GM18868 (cell line): ENCODE data around the gene REG4.
"Not testable (repeated sequence)": the region's sequence is repeated elsewhere in the genome, so short reads cannot be mapped to it uniquely, and the experiment has no call there.

Source experiments
- ATAC-seq: cut with Tn5 transposase; IDR thresholded peaks from one replicate; pipeline ENCODE4 v1.9.1; 2021; ENCODE audit warnings: mild to moderate bottlenecking, moderate library complexity; ENCODE audit not compliant: unreplicated experiment

Gene REG4

DNA sequence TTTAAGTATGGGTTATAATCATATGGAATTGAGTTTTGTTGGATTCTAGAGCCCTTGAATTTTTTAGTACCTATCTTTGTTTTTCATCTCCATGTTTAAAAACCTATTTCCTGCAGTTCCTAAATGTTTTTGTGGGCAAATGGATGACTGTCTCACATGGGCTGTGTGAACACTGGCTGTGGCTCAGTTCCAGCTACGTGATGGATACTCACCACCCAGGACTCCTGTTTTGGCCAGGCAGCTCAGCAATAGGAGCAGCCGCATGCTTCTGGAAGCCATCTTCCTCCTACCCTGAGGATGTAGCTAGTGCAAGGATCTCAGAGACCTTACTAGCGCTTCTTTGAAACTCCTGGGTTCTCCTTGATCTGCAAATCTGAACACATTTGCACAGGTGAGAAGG lies 2.8 kb downstream of the REG4 start:
- ATAC-seq, result no peak

DNA sequence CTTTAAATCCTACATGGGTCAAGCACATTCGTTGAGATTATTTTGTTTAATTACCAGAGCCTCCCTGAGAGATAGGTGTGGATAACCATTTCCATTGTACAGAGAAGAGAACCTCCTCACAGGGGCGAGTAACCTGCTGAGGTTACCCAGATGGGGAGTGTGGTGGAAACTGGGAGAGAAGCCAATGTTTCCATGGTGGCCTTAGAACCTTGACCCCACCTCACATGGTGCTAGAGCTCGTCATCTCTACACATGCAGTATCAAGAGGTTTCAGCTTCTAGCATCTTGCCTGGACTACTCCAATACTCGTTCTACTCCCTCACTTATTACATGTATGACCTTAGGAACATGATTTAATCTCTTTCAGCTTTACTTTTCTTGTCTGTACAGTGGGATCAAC lies 4.8 kb downstream of the REG4 start:
- no peak for ATAC-seq

GRCh38 chr1:119805746-119806145 lies 5.5 kb downstream of the REG4 start:
- no peak for ATAC-seq

- no peak for ATAC-seq
These were observed 6.0 kb downstream of the REG4 start for GRCh38 chr1:119805247-119805646.

DNA sequence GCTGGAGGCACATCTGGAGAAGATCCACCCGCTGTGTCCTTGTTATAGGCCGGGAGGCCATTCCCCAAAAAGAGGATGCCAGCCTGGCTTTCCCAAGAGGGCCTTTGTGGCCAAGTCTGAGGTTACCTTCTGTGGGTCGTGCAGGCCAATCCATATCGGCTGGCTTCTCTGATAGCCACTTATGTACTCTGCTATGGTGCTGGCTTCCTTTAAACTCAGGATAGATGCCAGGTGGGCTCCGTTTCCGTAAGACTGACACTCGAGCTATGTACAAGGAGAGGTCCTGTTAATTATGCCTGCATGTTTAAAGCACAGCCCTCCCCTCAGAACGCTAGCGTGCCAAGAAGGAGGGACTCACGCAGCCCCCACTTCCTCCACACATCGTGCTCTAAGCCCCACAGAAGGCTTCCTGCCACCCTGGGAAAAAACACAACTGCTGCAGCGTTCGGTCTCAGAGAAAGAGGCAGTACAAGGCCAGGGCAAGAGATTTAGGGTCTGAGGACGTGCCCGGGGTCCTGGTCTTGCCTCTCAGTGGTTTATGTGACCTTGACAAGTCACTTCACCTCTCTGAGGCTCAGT lies 11.6 kb downstream of the REG4 start:
- ATAC-seq, result no peak

DNA sequence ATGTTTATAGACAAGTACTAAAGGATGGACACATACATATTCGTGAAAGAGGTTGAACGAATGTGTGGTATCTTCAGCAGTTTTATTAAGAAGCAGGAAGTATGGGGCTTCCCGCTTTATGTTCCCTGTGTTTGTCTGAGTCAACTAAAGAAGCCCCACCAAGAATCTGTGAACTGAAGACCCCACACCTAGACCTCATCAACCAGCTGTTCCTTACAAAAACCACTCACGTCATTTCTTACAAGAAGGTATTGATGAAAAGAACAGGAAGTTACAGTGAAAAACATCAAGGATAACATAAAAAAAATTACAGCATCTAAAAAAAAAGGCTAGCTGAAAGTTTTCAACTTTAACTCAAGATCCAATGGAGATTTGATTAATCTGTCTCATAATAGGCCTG lies 12.3 kb downstream of the REG4 start:
- no peak for ATAC-seq

GRCh38 chr1:119797606-119798005 lies 13.7 kb downstream of the REG4 start:
- no peak for ATAC-seq

GRCh38 chr1:119797162-119797561 lies 14.1 kb downstream of the REG4 start:
- ATAC-seq, result no peak

- ATAC-seq, result no peak
These were observed 15.7 kb downstream of the REG4 start for GRCh38 chr1:119795261-119796200.

- ATAC-seq, result no peak
These were observed 16.4 kb downstream of the REG4 start for GRCh38 chr1:119794876-119795240.

GRCh38 chr1:119794230-119794875 lies 16.9 kb downstream of the REG4 start:
- no peak for ATAC-seq

GRCh38 chr1:119791377-119791776 lies 19.9 kb downstream of the REG4 start:
- no peak for ATAC-seq

- ATAC-seq, result no peak
These were observed 20.6 kb downstream of the REG4 start for GRCh38 chr1:119790451-119791198.

DNA sequence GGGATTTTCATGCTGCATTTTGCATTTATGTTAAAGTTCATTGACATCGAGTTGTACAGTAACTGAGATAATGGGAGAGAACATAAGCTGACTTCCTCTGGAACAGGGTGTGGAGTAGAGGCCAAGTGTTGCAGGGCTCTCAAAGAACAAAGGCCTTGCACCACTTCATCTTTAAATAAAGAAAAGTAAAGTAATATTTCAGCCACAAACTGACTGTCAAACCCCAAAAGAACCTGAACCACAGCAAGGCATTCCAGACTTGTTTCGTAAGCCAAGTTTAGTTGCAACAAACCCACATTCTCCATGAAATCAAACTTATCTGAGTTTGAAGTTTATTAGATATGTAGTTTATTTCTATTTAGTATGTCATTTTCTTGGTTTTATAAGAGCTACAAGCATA lies 23.5 kb downstream of the REG4 start:
- ATAC-seq, result no peak

DNA sequence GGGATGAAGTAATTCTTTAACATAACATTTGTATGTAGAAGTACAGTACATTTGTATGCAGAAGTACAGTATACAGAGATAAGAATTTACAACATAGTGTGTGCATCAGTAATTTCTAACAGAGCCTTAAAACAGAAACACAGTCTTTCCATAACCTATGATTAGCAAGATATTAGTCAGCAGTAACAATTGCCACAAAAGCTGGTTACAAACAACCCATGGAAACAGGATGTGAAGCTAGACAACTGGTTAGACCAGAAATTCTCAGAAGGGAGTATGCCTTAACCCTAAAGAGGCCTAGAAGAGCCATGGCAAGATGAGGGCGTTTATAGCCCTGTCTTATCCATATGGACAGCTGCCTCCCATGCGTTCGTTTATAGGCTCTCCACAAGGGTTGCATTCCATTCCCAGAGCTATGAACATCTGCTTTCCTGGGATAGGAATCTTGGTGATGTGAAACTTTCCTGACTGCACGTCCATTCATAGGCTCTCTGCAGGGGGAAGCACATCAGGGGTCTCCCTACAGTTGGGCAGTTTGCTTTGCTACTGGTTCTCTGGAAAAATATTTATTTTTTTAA lies 24.7 kb downstream of the REG4 start:
- ATAC-seq, result not testable (repeated sequence)

DNA sequence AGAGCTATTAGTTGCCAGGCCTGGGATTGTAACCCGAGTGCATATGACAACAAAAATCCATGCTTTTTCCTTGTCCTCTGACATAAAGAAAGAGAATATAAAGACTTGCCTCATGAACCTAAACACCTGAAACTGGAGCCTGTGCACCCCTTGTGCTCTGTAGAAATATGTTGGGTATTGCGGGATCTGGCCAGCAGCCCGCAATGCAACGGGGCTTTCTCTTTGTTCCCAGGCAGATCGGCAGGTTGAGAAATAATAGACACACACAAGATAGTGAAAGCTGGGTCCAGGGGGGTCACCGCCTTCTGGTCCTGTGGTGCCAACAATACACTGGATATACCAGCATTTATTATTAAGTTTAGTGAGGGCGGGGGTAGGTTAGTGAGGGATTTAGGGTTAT lies 25.2 kb downstream of the REG4 start:
- ATAC-seq, result not testable (repeated sequence)

DNA sequence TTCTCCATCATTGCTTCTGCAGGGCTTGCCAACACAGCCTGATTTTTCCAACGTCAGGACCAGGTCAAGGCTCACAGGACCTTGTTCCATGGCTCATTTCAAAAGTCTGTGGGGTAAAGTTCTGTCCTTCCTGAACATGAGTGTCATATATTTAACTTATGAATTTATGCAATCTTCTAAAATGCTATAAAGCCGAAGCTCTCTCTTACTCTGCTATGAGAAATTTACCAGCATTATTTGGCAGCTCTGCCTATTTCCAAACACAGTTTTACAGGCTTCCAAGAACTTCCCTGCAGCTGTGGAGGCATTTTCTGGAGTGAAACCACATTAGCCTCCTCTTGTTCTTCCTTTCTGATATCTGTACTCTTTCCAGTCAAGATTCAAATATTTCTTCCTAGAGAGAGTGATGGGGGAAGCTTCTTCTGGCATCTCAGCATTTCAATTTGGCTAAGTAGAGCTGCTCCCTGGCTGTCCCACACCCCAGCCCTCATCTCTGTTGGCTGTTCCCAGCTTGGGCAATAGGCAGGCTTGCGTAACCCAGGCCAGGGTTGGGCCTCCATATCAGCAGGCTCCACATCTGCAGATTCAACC lies 27.0 kb downstream of the REG4 start:
- no peak for ATAC-seq

- no peak for ATAC-seq
These were observed 27.7 kb downstream of the REG4 start for GRCh38 chr1:119783354-119784185.

DNA sequence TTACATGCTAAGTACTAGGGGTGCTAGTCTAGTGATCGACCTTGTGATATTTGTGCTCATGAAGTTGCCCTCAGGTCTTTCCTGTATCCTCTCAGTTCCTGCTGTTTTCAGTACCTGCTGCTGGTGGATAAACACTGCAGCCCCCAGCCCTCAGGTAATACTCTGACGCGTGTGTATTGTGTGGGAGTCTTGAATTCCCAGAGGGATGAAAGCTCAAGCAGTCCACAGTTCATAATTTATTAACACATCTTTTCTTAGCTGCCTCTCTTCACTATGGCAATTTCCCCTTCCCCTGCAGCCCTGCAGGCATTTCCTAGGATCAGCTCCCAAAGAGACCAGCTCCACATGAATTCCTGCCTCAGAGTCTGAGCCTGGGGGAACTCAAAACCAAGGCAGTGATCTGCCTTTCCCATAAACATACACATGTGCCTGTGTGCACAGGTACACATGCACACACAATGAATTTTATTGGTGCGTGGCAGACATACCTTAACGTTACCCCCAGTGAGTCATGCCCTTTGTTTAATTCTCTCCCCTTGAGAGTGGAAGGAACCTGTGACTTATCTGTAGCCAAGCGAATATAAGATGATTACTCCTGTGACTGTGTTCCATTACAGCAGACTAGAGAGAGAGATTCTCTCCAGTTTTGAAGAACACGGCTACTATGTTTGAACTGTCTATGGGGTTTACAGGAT lies 28.5 kb downstream of the REG4 start:
- no peak for ATAC-seq
